Activated CD4-positive, alpha-beta T cell treated with anti-CD3 and anti-CD28 coated beads for 36 hours (primary cell): ENCODE measurements around the gene ENTR1. TPM values are rescaled to one million over a fixed set of nuclear protein-coding genes. Genes with fewer than 3 reads are reported as not detected.

Experiments
- ATAC-seq: fragments of 200-7000 bp; cut with Tn5 transposase; one replicate; pipeline ENCODE4 v1.10.0; 2021; ENCODE audit warnings: mild to moderate bottlenecking, moderate library complexity
- CTCF ChIA-PET: fragments of 350-600 bp; sonication (Branson Sonifier 250); formaldehyde crosslinking; loops from one replicate; lab custom pipeline; 2021; ENCODE audit warnings: antibody characterized with exemption; lab: Charles Lee
- POLR2A ChIA-PET: fragments of 350-600 bp; sonication (Branson Sonifier 250); formaldehyde crosslinking; loops from one replicate; lab custom pipeline; 2021; ENCODE audit warnings: antibody characterized with exemption, inconsistent platforms; lab: Charles Lee
- DNase-seq: peaks from one replicate; pipeline ENCODE4 v3.0.0-alpha.2; 2020
- H3K27ac Mint-ChIP-seq: one replicate; pipeline ENCODE4 v1.8.0; 2021; ENCODE audit warnings: mixed read lengths
- H3K27me3 Mint-ChIP-seq: one replicate; pipeline ENCODE4 v1.8.0; 2021; ENCODE audit warnings: mixed read lengths
- H3K36me3 Mint-ChIP-seq: one replicate; pipeline ENCODE4 v1.8.0; 2021; ENCODE audit warnings: low read depth, mixed read lengths
- H3K4me1 Mint-ChIP-seq: one replicate; pipeline ENCODE4 v1.8.0; 2021; ENCODE audit warnings: mixed read lengths
- H3K4me3 Mint-ChIP-seq: one replicate; pipeline ENCODE4 v1.8.0; 2021; ENCODE audit warnings: mild to moderate bottlenecking, moderate library complexity, mixed read lengths
- H3K9me3 Mint-ChIP-seq: one replicate; pipeline ENCODE4 v1.8.0; 2021; ENCODE audit warnings: low read depth, mixed read lengths
- intact Hi-C, 2 experiments: fragments of 100-400 bp; cut with DNase I in 1 of 2; cut with micrococcal nuclease in 1 of 2; formaldehyde crosslinking; loops; one replicate each; pipeline versions ENCODE4 v1.14.2 to v1.15.1; 2022 to 2024; cut with DNase I, micrococcal nuclease
- total RNA-seq, 2 experiments: library from RNA; stranded (reverse); gene quantifications; one replicate each; pipeline ENCODE4 v1.2.3, GENCODE V29; 2021

Gene ENTR1
- total RNA-seq, 2 experiments from 2014 or later, result 57.2 to 67.7 TPM

GRCh38 chr9:136355616-136356557 lies 54.5 kb downstream of the ENTR1 start:
- intact Hi-C loops, result no loop called here
- H3K27ac Mint-ChIP-seq, result no peak overlapping the region
- ChIA-PET CTCF (interaction anchor here (0.6 to 0.7 kb wide), 2 partner anchors 9 to 97 kb away, joined by 3 read pairs; no protein-coding TSS in a partner anchor), POLR2A (no interaction called here)
- ATAC-seq, result no peak
- no peaks in the 10 kb centered on the region for H3K4me1 Mint-ChIP-seq
- no peaks in the 10 kb centered on the region for H3K27me3 Mint-ChIP-seq
- H3K9me3 Mint-ChIP-seq, result no peaks in the 10 kb centered on the region
- DNase-seq, result no peak
- no peaks in the 10 kb centered on the region for H3K36me3 Mint-ChIP-seq
- H3K4me3 Mint-ChIP-seq, result no peak overlapping the region

GRCh38 chr9:136354592-136355085 lies 55.8 kb downstream of the ENTR1 start:
- POLR2A ChIA-PET, result no interaction called here
- no peaks in the 10 kb centered on the region for H3K36me3 Mint-ChIP-seq

GRCh38 chr9:136353757-136354488 lies 56.5 kb downstream of the ENTR1 start:
- ATAC-seq, result no peak
- H3K36me3 Mint-ChIP-seq, result no peaks in the 10 kb centered on the region
- no peaks in the 10 kb centered on the region for H3K9me3 Mint-ChIP-seq
- no peak for DNase-seq
- H3K4me3 Mint-ChIP-seq, result no peak overlapping the region
- no peaks in the 10 kb centered on the region for H3K4me1 Mint-ChIP-seq
- intact Hi-C loops, result no loop called here
- ChIA-PET POLR2A (no interaction called here), CTCF (interaction anchor here (0.7 kb wide), 1 partner anchor 347 kb away, joined by 3 read pairs; no protein-coding TSS in a partner anchor)
- H3K27ac Mint-ChIP-seq, result no peak overlapping the region
- no peaks in the 10 kb centered on the region for H3K27me3 Mint-ChIP-seq

More at GRCh38 chr9:136354592-136355085, 55.8 kb downstream of the ENTR1 start:
- no peaks in the 10 kb centered on the region for H3K9me3 Mint-ChIP-seq
- no peaks in the 10 kb centered on the region for H3K4me1 Mint-ChIP-seq
- DNase-seq (no peak), ATAC-seq (no peak)
- CTCF ChIA-PET, result interaction anchor here (0.7 kb wide), 1 partner anchor 346 kb away, joined by 3 read pairs; no protein-coding TSS in a partner anchor
- intact Hi-C loops, result no loop called here
- no peaks in the 10 kb centered on the region for H3K27me3 Mint-ChIP-seq
- no peak overlapping the region for H3K4me3 Mint-ChIP-seq
- H3K27ac Mint-ChIP-seq, result no peak overlapping the region

GRCh38 chr9:136353088-136353487 lies 57.3 kb downstream of the ENTR1 start:
- Mint-ChIP-seq H3K27ac (no peak overlapping the region), H3K4me3 (no peak overlapping the region), H3K9me3 (no peaks in the 10 kb centered on the region), H3K27me3 (no peaks in the 10 kb centered on the region), H3K36me3 (no peaks in the 10 kb centered on the region), H3K4me1 (no peaks in the 10 kb centered on the region)
- no peak for DNase-seq
- intact Hi-C loops, result no loop called here
- ChIA-PET CTCF (no interaction called here), POLR2A (no interaction called here)
- ATAC-seq, result no peak

- ChIA-PET CTCF (no interaction called here), POLR2A (no interaction called here)
- Mint-ChIP-seq H3K27ac (no peak overlapping the region), H3K4me1 (no peaks in the 10 kb centered on the region), H3K4me3 (no peak overlapping the region), H3K27me3 (no peaks in the 10 kb centered on the region), H3K36me3 (no peaks in the 10 kb centered on the region), H3K9me3 (no peaks in the 10 kb centered on the region)
- intact Hi-C loops, result no loop called here
- no peak for DNase-seq
- peak; percentile 16 for ATAC-seq
These were observed 57.7 kb downstream of the ENTR1 start for GRCh38 chr9:136352682-136353081.

Other genes starting within 250 kb of the ENTR1 start
- gene LHX3, start 205.5 kb downstream of the ENTR1 start, total RNA-seq, result not detected
- gene QSOX2, start 164.8 kb downstream of the ENTR1 start, total RNA-seq, result 10 to 100 TPM; 18.1 to 21.2 TPM
- gene CCDC187, start 106.5 kb downstream of the ENTR1 start, total RNA-seq, result under 1 TPM in 1 of 2 experiments, not detected in 1; 0.05 TPM
- gene GPSM1, start 83.1 kb downstream of the ENTR1 start, total RNA-seq, result 10 to 100 TPM in 1 of 2 experiments, 1 to 10 TPM in 1; 9.6 to 10.8 TPM
- 10 to 100 TPM; 11.7 to 12.8 TPM for gene DNLZ, start 46.9 kb downstream of the ENTR1 start, total RNA-seq
- gene CARD9, start 36.9 kb downstream of the ENTR1 start, total RNA-seq, result 1 to 10 TPM in 1 of 2 experiments, under 1 TPM in 1; 0.98 to 1.1 TPM
- gene SNAPC4, start 10.4 kb downstream of the ENTR1 start, total RNA-seq, result 10 to 100 TPM; 12.4 to 16.8 TPM
- gene PMPCA, start within 50 bp of the ENTR1 start, total RNA-seq, result 100 to 1,000 TPM in 1 of 2 experiments, 10 to 100 TPM in 1; 88.0 to 113 TPM
- gene INPP5E, start 29.2 kb upstream of the ENTR1 start, total RNA-seq, result 10 to 100 TPM; 13.5 to 14.1 TPM
- gene SEC16A, start 72.4 kb upstream of the ENTR1 start, total RNA-seq, result 10 to 100 TPM; 62.7 TPM
- 10 to 100 TPM; 70.0 to 79.4 TPM for gene NOTCH1, start 135.4 kb upstream of the ENTR1 start, total RNA-seq